Lower lobe of right lung (tissue), 2 donors: ENCODE measurements around the gene GABRD. TPM values are rescaled to one million over a fixed set of nuclear protein-coding genes. Genes with fewer than 3 reads are reported as not detected.
A peak's percentile ranks its signal among the peaks of the same experiment; 100 is the strongest.

Experiments
- ATAC-seq, 2 donors: fragments of 200-7000 bp; cut with Tn5 transposase; one replicate each; pipeline ENCODE4 v1.9.1; 2020 to 2022; ENCODE audit warnings: mild to moderate bottlenecking in 2 of 2, moderate library complexity in 2 of 2
- DNase-seq: peaks from one replicate; pipeline ENCODE4 v3.0.0-alpha.2; 2020
- H3K27ac ChIP-seq: fragments of 200-600 bp; one replicate; pipeline ENCODE4 v1.8.0; 2022
- H3K27me3 ChIP-seq: fragments of 200-600 bp; one replicate; pipeline ENCODE4 v1.8.0; 2022; ENCODE audit warnings: low read depth
- H3K36me3 ChIP-seq: fragments of 200-600 bp; one replicate; pipeline ENCODE4 v1.8.0; 2022; ENCODE audit warnings: mild to moderate bottlenecking
- H3K4me1 ChIP-seq: fragments of 200-600 bp; one replicate; pipeline ENCODE4 v1.8.0; 2022
- H3K4me3 ChIP-seq: fragments of 200-600 bp; one replicate; pipeline ENCODE4 v1.8.0; 2022; ENCODE audit warnings: mild to moderate bottlenecking
- H3K9me3 ChIP-seq: fragments of 200-600 bp; one replicate; pipeline ENCODE4 v1.8.0; 2022
- intact Hi-C: fragments of 100-400 bp; cut with DNase I; formaldehyde crosslinking; loops from one replicate; pipeline ENCODE4 v1.11.0; 2022
- total RNA-seq: library from RNA; stranded (reverse); fragmentation: NEBNext Ultra II Directional; extraction: Animal tissue kit (Norgen Biotek cat#: 25700); gene quantifications from one replicate; pipeline ENCODE4 v1.2.1, GENCODE V29; 2021
- TF ChIP-seq, protein P1 (sequence below): fragments of 200-600 bp; IDR thresholded peaks from one replicate; pipeline ENCODE4 v1.8.0; 2022; ENCODE audit warnings: antibody characterized with exemption, mild to moderate bottlenecking
- donor health status: DM: no; HTN: yes; CAD: no; lungs with severe emphysema.

The GABRD gene
- total RNA-seq, 1 donor from 2014 or later: 2.7 TPM

DNA sequence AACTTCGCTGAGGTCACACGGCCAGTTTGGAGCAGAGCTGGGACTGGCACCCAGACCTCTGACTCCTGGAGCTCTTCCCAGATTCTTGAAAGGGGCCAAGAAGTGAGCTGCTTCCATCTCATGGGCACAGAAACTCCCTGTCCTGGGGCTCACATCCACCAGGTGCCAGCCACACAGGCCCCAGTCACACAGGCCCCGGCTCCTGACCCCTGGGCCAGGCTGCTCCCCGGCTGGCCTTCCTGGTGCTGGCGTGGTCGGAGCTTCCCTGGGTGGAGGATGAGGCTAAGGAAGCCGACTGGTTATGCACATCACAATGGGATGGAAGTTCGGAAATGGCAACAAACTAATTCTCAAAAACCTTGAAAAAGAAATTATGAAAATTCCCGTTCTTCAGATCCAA lies 3.0 kb upstream of the GABRD start:
- Histone ChIP-seq H3K27me3 (peaks cover 44% of the 10 kb centered on the region), H3K4me3 (no peak overlapping the region)

DNA sequence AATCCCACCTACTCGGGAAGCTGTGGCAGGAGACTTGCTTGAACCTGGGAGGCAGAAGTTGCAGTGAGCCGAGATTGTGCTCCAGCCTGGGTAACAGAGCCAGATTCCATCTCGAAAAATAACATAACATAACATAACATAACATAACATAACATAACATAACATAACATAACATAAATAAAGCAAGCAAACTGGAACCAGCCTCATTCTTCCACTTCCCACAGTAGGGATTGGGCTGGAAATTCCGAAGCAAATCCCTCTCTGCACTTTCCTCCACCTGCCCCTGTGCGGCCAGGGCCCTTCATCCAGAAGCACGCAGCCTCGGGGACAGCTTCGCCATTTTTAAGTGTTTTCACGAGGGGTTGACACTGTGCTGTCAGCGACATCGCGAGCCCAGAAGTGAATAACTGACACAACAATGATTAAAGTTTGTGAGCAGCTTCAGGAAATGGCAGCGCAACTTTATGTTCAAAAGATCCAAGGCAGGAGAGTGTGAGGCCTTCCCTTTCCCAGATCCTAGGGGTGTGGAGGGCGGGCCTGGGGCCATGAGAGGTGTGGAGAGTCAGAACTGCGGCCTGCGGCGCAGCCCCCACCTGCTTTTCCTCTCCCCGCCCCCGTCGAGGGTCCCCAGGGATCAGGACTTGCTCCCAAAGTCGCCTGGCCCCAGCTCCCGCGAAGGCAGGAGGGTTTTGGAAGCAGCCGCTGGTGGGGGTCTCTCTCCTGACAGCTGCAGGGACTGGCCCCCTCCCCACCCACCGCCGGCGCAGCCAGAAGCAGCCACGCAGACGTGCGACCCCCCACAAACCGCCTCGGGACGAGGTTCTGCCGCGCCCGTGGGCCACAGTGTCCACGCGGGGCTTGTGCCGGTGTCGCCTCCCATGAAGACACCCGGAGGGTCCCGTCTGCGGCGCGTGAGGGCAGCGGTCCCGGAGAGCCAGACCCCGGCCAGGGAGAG lies 651 bp upstream of the GABRD start:
- Histone ChIP-seq H3K36me3 (no peaks in the 10 kb centered on the region), H3K4me3 (no peak overlapping the region), H3K9me3 (no peaks in the 10 kb centered on the region), H3K27ac (no peak overlapping the region), H3K4me1 (peaks cover 6% of the 10 kb centered on the region), H3K27me3 (peaks cover 68% of the 10 kb centered on the region)
- ATAC-seq (no peak), DNase-seq (no peak)
- TF ChIP-seq, protein P1, sequence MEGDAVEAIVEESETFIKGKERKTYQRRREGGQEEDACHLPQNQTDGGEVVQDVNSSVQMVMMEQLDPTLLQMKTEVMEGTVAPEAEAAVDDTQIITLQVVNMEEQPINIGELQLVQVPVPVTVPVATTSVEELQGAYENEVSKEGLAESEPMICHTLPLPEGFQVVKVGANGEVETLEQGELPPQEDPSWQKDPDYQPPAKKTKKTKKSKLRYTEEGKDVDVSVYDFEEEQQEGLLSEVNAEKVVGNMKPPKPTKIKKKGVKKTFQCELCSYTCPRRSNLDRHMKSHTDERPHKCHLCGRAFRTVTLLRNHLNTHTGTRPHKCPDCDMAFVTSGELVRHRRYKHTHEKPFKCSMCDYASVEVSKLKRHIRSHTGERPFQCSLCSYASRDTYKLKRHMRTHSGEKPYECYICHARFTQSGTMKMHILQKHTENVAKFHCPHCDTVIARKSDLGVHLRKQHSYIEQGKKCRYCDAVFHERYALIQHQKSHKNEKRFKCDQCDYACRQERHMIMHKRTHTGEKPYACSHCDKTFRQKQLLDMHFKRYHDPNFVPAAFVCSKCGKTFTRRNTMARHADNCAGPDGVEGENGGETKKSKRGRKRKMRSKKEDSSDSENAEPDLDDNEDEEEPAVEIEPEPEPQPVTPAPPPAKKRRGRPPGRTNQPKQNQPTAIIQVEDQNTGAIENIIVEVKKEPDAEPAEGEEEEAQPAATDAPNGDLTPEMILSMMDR: no peak
- intact Hi-C loops: no loop called here

More for the DNA sequence above, 3.0 kb upstream of the GABRD start:
- H3K27ac ChIP-seq: no peak overlapping the region
- DNase-seq (no peak), ATAC-seq (no peak)
- no peaks in the 10 kb centered on the region for H3K36me3 ChIP-seq
- intact Hi-C loops: no loop called here
- peaks cover 6% of the 10 kb centered on the region for H3K4me1 ChIP-seq
- no peaks in the 10 kb centered on the region for H3K9me3 ChIP-seq
- TF ChIP-seq, protein P1: no peak

DNA sequence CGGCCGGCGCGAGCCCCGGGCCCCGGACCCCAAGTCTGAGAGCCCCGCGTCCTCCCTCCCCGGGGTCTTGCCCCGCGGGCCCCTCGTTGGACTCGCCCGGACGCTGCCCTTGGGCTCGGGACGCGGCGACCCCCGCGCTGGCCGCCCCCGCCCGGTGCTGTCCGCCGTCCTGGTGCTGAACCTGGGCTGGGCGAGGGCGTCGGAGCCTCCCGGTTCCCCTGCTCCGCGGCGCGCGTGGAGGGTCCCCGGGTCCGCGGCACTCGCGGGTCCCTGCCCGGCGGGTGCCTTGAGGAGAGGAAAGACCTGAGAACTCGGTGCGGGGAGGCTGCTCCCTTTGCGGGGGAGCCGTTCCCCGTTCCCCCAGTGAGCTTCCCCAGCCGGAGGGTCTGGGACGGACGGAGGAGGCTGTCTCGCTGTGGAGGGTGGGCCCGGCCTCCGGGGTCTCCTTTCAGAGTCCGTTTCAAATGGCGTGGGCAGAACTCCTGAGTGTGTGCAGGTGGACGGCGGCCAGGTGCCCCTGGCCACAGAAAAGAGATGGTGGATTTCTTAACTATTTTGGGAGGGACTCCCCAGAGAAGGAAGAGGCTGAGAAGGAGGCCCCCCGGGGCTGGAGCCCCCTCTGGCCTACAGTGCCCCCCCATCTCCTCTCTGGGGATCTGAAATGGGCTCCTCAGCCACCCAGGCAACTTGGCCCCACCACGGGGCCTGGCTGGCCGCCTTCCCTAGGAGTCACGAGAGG lies 595 bp downstream of the GABRD start:
- DNase-seq (no peak), ATAC-seq (peak; percentile 16 to 30)
- intact Hi-C loops: no loop called here
- H3K27ac ChIP-seq: no peak overlapping the region
- no peaks in the 10 kb centered on the region for H3K9me3 ChIP-seq
- TF ChIP-seq, protein P1: no peak
- peak overlapping the region; percentile 14 for H3K4me3 ChIP-seq
- peaks cover 6% of the 10 kb centered on the region for H3K4me1 ChIP-seq
- H3K27me3 ChIP-seq: peaks cover 67% of the 10 kb centered on the region
- no peaks in the 10 kb centered on the region for H3K36me3 ChIP-seq

DNA sequence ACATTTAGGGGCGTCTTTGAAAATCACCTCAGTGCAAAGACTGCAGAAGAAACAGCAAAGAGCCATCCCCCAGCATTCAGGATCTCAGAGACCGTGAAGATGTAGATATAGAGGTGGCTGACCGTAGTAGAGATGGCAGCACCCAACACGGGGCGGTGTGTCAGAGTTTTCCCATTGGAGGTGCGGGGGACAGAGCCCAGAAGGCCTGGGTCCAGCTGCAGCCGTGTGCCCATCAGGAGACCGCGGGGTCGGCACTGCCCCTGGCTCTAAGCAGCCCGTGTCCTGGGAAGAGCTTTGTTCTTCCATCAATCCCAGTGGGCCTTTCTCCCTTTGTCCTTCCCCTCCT lies 1.1 kb downstream of the GABRD start:
- H3K4me3 ChIP-seq: no peak overlapping the region
- intact Hi-C loops: no loop called here
- H3K36me3 ChIP-seq: no peaks in the 10 kb centered on the region
- H3K27me3 ChIP-seq: peaks cover 64% of the 10 kb centered on the region
- TF ChIP-seq, protein P1: no peak
- H3K9me3 ChIP-seq: no peaks in the 10 kb centered on the region
- ATAC-seq (no peak), DNase-seq (no peak)
- H3K4me1 ChIP-seq: peaks cover 11% of the 10 kb centered on the region
- H3K27ac ChIP-seq: no peak overlapping the region

DNA sequence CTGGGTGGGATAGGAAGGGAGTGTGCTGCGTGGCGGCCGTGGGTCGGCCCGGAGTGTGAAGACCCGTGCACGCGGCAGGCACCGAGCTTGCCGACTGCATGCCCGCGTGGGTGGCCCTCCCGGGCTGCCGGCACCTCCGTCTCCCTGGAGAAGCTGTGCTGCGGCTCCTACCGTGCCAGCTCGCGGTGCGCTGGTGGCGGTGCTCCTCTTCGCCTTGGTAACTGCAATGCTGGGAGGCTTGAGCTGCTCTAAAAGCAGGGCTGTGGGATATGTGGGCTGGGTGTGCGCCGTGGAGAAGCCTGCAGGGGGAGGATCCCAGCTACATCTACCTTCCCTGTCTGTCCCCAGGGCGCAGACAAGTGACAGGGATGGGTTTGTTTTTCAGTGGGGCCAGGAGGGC lies 2.4 kb downstream of the GABRD start:
- TF ChIP-seq, protein P1: no peak
- no peak for DNase-seq
- intact Hi-C loops: no loop called here
- Histone ChIP-seq H3K4me1 (peaks cover 20% of the 10 kb centered on the region), H3K36me3 (no peaks in the 10 kb centered on the region), H3K27me3 (peaks cover 60% of the 10 kb centered on the region), H3K9me3 (no peaks in the 10 kb centered on the region), H3K4me3 (no peak overlapping the region), H3K27ac (no peak overlapping the region)
- ATAC-seq: no peak
